H9 (cell line): ENCODE results near the gene SLC9A4. TPM values are rescaled to one million over a fixed set of nuclear protein-coding genes. Genes with fewer than 3 reads are reported as not detected.

Experiments used
- DNase-seq: peaks from one replicate; pipeline ENCODE4 v3.0.0-alpha.2; 2017
- H2AFZ ChIP-seq: one replicate; pipeline ENCODE4 v1.6.1; 2013; ENCODE audit warnings: mild to moderate bottlenecking, low read length, control low read depth, moderate library complexity
- H2AK5ac ChIP-seq: 2 replicates; pipeline ENCODE4 v1.6.1; 2013; ENCODE audit warnings: low read length, control low read depth, mixed read lengths; ENCODE audit not compliant: insufficient read length
- H2BK120ac ChIP-seq: one replicate; pipeline ENCODE4 v1.6.1; 2013; ENCODE audit warnings: low read depth, mild to moderate bottlenecking, low read length, control low read depth, inconsistent platforms; ENCODE audit not compliant: poor library complexity, severe bottlenecking
- H2BK12ac ChIP-seq: 2 replicates; pipeline ENCODE4 v1.6.1; 2013; ENCODE audit warnings: low read length, control low read depth, mixed read lengths, low read depth; ENCODE audit not compliant: insufficient read length
- H2BK15ac ChIP-seq: 2 replicates; pipeline ENCODE4 v1.6.1; 2013; ENCODE audit warnings: low read depth, low read length, control low read depth
- H2BK20ac ChIP-seq: one replicate; pipeline ENCODE4 v1.6.1; 2013; ENCODE audit warnings: low read depth, mild to moderate bottlenecking, low read length, control low read depth, inconsistent platforms; ENCODE audit not compliant: poor library complexity, severe bottlenecking
- H2BK5ac ChIP-seq: 2 replicates; pipeline ENCODE4 v1.6.1; 2013; ENCODE audit warnings: low read length, control low read depth, mixed read lengths; ENCODE audit not compliant: insufficient read length
- H3K14ac ChIP-seq: 2 replicates; pipeline ENCODE4 v1.6.1; 2013; ENCODE audit warnings: low read length, control low read depth; ENCODE audit not compliant: insufficient read depth
- H3K18ac ChIP-seq: 2 replicates; pipeline ENCODE4 v1.6.1; 2013; ENCODE audit warnings: low read depth, mild to moderate bottlenecking, mixed read lengths, low read length, control low read depth; ENCODE audit not compliant: insufficient read length
- H3K23ac ChIP-seq: 2 replicates; pipeline ENCODE4 v1.6.1; 2013; ENCODE audit warnings: low read length, control low read depth, mixed read lengths, low read depth; ENCODE audit not compliant: insufficient read length
- H3K23me2 ChIP-seq: 2 replicates; pipeline ENCODE4 v1.6.1; 2013; ENCODE audit warnings: low read depth, mild to moderate bottlenecking, mixed read lengths, low read length, control low read depth; ENCODE audit not compliant: insufficient read length, poor library complexity, severe bottlenecking
- H3K27ac ChIP-seq: 2 replicates; pipeline ENCODE4 v1.5.1; 2013; ENCODE audit warnings: low read length, control low read depth, mixed read lengths, low read depth; ENCODE audit not compliant: insufficient read length
- H3K27me3 ChIP-seq: 2 replicates; pipeline ENCODE4 v1.6.1; 2013; ENCODE audit warnings: low read length, control low read depth, inconsistent platforms; ENCODE audit not compliant: insufficient read depth
- H3K4ac ChIP-seq: 2 replicates; pipeline ENCODE4 v1.6.1; 2013; ENCODE audit warnings: low read depth, mild to moderate bottlenecking, control low read depth, inconsistent platforms, low read length, moderate library complexity
- H3K4me1 ChIP-seq: 2 replicates; pipeline ENCODE4 v1.6.1; 2013; ENCODE audit warnings: low read length, control low read depth, inconsistent platforms; ENCODE audit not compliant: insufficient read depth
- H3K4me2 ChIP-seq: 2 replicates; pipeline ENCODE4 v1.6.1; 2013; ENCODE audit warnings: low read length, control low read depth, mixed read lengths; ENCODE audit not compliant: insufficient read length, insufficient read depth
- H3K56ac ChIP-seq: 2 replicates; pipeline ENCODE4 v1.6.1; 2013; ENCODE audit warnings: low read depth, mild to moderate bottlenecking, mixed read lengths, low read length, control low read depth; ENCODE audit not compliant: insufficient read length
- H3K79me1 ChIP-seq: 2 replicates; pipeline ENCODE4 v1.6.1; 2013; ENCODE audit warnings: low read depth, mild to moderate bottlenecking, moderate library complexity, low read length, control low read depth, inconsistent platforms; ENCODE audit not compliant: insufficient read depth, poor library complexity, severe bottlenecking
- H3K79me2 ChIP-seq: 2 replicates; pipeline ENCODE4 v1.6.1; 2013; ENCODE audit warnings: low read length, control low read depth, inconsistent platforms; ENCODE audit not compliant: insufficient read depth
- H3K9ac ChIP-seq: 2 replicates; pipeline ENCODE4 v1.6.1; 2013; ENCODE audit warnings: low read length, control low read depth, mixed read lengths; ENCODE audit not compliant: insufficient read length; ENCODE audit errors: extremely low read depth
- H3K9me3 ChIP-seq: one replicate; pipeline ENCODE4 v1.6.1; 2013; ENCODE audit warnings: low read depth, low read length, inconsistent platforms; ENCODE audit not compliant: control insufficient read depth
- H3T11ph ChIP-seq: one replicate; pipeline ENCODE4 v1.6.1; 2013; ENCODE audit warnings: mild to moderate bottlenecking, low read length, control low read depth, inconsistent platforms
- H4K20me1 ChIP-seq: one replicate; pipeline ENCODE4 v1.6.1; 2013; ENCODE audit not compliant: control insufficient read depth, insufficient read length, insufficient read depth
- H4K5ac ChIP-seq: 2 replicates; pipeline ENCODE4 v1.6.1; 2013; ENCODE audit warnings: low read depth, mild to moderate bottlenecking, mixed read lengths, low read length, control low read depth; ENCODE audit not compliant: insufficient read length
- H4K8ac ChIP-seq: replicated peaks from 2 replicates; pipeline ENCODE4 v1.6.1; 2013; ENCODE audit warnings: low read length, control low read depth, mixed read lengths, low read depth; ENCODE audit not compliant: insufficient read length
- H4K91ac ChIP-seq: 2 replicates; pipeline ENCODE4 v1.6.1; 2013; ENCODE audit warnings: low read depth, mild to moderate bottlenecking, moderate library complexity, mixed read lengths, low read length, control low read depth; ENCODE audit not compliant: insufficient read length
- H3K27ac Mint-ChIP-seq, 3 experiments: 2 replicates in 2 of 3; 3 replicates in 1 of 3; pipeline ENCODE4 v1.8.0; 2020 to 2021; ENCODE audit warnings: mixed read lengths in 3 of 3, mild to moderate bottlenecking in 1 of 3, moderate library complexity in 1 of 3
- H3K27me3 Mint-ChIP-seq: 2 replicates; pipeline ENCODE4 v1.8.0; 2021; ENCODE audit warnings: low read depth, mild to moderate bottlenecking, moderate library complexity, mixed read lengths
- H3K36me3 Mint-ChIP-seq, 3 experiments: 2 replicates in 2 of 3; 3 replicates in 1 of 3; pipeline ENCODE4 v1.8.0; 2020 to 2021; ENCODE audit warnings: low read depth in 3 of 3, mixed read lengths in 3 of 3; ENCODE audit not compliant: insufficient read depth in 1 of 3
- H3K4me1 Mint-ChIP-seq, 2 experiments: 2 replicates each; pipeline ENCODE4 v1.8.0; 2020; ENCODE audit warnings: mixed read lengths in 2 of 2
- H3K4me3 Mint-ChIP-seq, 2 experiments: 2 replicates in 1 of 2; 3 replicates in 1 of 2; pipeline ENCODE4 v1.8.0; 2020 to 2021; ENCODE audit warnings: mild to moderate bottlenecking in 2 of 2, mixed read lengths in 2 of 2, moderate library complexity in 1 of 2
- H3K9me3 Mint-ChIP-seq, 2 experiments: 2 replicates in 1 of 2; 3 replicates in 1 of 2; pipeline ENCODE4 v1.8.0; 2020; ENCODE audit warnings: mild to moderate bottlenecking in 2 of 2, mixed read lengths in 2 of 2, moderate library complexity in 1 of 2
- WGBS: extraction: QIAGEN DNeasy Blood & Tissue Kit; methylation state at CpG from one replicate; pipeline ENCODE4 v1.1.7; 2013; ENCODE audit warnings: missing lambda C conversion rate, low lambda C conversion rate, mixed read lengths; ENCODE audit not compliant: insufficient read length; ENCODE audit errors: extremely low coverage; 5-methylcytosine and 5-hydroxymethylcytosine counted together
- total RNA-seq: library from RNA; stranded (reverse); gene quantifications from 2 replicates; pipeline ENCODE4 v1.2.1, GENCODE V29; 2021
- TF ChIP-seq, protein P1 (sequence below): fragments of 200-600 bp; sonication (generic); conservative IDR thresholded peaks from 3 replicates; pipeline ENCODE4 v1.8.0; 2021; ENCODE audit warnings: antibody characterized with exemption, mild to moderate bottlenecking

The SLC9A4 gene
- total RNA-seq, 1 experiment from 2014 or later = not detected

DNA sequence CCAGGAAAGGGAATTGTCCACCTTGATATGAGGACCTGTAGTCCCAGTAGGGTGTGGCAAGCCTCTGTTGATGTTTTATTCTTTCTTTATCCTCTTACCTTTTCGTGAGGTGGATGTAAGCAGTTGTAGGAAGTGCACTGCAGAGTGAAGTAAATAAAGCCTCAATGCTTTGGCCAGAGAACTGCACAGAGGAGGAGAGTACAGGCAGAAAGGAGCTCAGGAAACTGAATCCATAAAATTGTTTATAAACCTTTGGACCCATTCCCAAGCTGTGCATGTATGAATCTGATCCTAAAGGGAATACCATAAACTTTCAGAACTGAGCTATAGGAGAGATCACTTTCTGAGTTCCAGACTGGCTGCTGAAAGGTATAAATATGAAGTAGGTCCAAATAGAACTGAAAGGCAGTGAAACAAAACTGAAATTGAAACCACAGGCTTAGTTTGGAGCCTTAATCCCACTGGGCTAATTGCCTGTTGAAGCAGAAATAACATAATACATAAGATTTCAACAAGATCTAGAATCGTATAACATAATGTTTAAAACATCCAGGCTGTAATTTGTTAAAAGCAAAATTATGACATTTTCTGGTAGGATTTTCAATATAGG lies 17.9 kb upstream of the SLC9A4 start:
- H3K27ac ChIP-seq = no peak overlapping the region
- no peaks in the 10 kb centered on the region for H3K79me1 ChIP-seq
- no peak overlapping the region for H4K5ac ChIP-seq
- H3K27me3 Mint-ChIP-seq = peaks cover 5% of the 10 kb centered on the region
- H3K79me2 ChIP-seq = no peaks in the 10 kb centered on the region
- no peak overlapping the region for H2BK20ac ChIP-seq
- H3K36me3 Mint-ChIP-seq = no peaks in the 10 kb centered on the region
- no peaks in the 10 kb centered on the region for H3K4me1 Mint-ChIP-seq
- no peaks in the 10 kb centered on the region for H3K9me3 ChIP-seq
- peaks cover 0 to 4% of the 10 kb centered on the region in 2 experiments; a peak in 2 of 5 replicates for H3K9me3 Mint-ChIP-seq
- H3K27me3 ChIP-seq = no peaks in the 10 kb centered on the region
- H3K56ac ChIP-seq = no peak overlapping the region
- no peak overlapping the region for H3K23ac ChIP-seq
- H2BK12ac ChIP-seq = no peak overlapping the region
- H4K91ac ChIP-seq = no peak overlapping the region
- no peak overlapping the region for H2BK5ac ChIP-seq
- H2AK5ac ChIP-seq = no peak overlapping the region
- H3K4me3 Mint-ChIP-seq = no peak overlapping the region
- TF ChIP-seq, protein P1, sequence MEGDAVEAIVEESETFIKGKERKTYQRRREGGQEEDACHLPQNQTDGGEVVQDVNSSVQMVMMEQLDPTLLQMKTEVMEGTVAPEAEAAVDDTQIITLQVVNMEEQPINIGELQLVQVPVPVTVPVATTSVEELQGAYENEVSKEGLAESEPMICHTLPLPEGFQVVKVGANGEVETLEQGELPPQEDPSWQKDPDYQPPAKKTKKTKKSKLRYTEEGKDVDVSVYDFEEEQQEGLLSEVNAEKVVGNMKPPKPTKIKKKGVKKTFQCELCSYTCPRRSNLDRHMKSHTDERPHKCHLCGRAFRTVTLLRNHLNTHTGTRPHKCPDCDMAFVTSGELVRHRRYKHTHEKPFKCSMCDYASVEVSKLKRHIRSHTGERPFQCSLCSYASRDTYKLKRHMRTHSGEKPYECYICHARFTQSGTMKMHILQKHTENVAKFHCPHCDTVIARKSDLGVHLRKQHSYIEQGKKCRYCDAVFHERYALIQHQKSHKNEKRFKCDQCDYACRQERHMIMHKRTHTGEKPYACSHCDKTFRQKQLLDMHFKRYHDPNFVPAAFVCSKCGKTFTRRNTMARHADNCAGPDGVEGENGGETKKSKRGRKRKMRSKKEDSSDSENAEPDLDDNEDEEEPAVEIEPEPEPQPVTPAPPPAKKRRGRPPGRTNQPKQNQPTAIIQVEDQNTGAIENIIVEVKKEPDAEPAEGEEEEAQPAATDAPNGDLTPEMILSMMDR = no peak
- DNase-seq = no peak
- H2BK15ac ChIP-seq = no peak overlapping the region
- no peak overlapping the region for H3K4me2 ChIP-seq
- H3K14ac ChIP-seq = no peak overlapping the region
- H2AFZ ChIP-seq = no peak overlapping the region
- H3T11ph ChIP-seq = no peak overlapping the region
- H3K4ac ChIP-seq = no peak overlapping the region
- no peak overlapping the region for H3K9ac ChIP-seq
- no peaks in the 10 kb centered on the region for H3K4me1 ChIP-seq
- H3K27ac Mint-ChIP-seq = no peak overlapping the region
- no peak overlapping the region for H4K8ac ChIP-seq
- no peaks in the 10 kb centered on the region for H3K23me2 ChIP-seq
- no peak overlapping the region for H2BK120ac ChIP-seq
- no peaks in the 10 kb centered on the region for H4K20me1 ChIP-seq
- no peak overlapping the region for H3K18ac ChIP-seq
- WGBS = no CpG with 5 or more reads among the region's 2 CpGs
